KOPT-K1 (cell line): ENCODE data around the gene TECPR1.

Experiments
- H3K27ac ChIP-seq: fragments of 200-600 bp; sonication (generic); 2 replicates; pipeline ENCODE4 v1.5.1; 2016; ENCODE audit warnings: antibody characterized with exemption, mild to moderate bottlenecking, low read depth, low read length; ENCODE audit not compliant: poor library complexity, severe bottlenecking
- H3K36me3 ChIP-seq: fragments of 200-600 bp; sonication (generic); 2 replicates; pipeline ENCODE4 v1.5.1; 2017; ENCODE audit warnings: antibody characterized with exemption, mild to moderate bottlenecking, low read length, moderate library complexity; ENCODE audit not compliant: insufficient read depth
- H3K9me3 ChIP-seq: fragments of 200-600 bp; sonication (generic); 2 replicates; pipeline ENCODE4 v1.5.1; 2017; ENCODE audit warnings: antibody characterized with exemption, low read length, mild to moderate bottlenecking; ENCODE audit not compliant: insufficient read depth, poor library complexity, severe bottlenecking

The TECPR1 gene

GRCh38 chr7:98278408-98278807 is 26.4 kb upstream of the TECPR1 start:
- no peaks in the 10 kb centered on the region for H3K36me3 ChIP-seq
- H3K9me3 ChIP-seq, result no peaks in the 10 kb centered on the region
- H3K27ac ChIP-seq, result no peak overlapping the region

DNA sequence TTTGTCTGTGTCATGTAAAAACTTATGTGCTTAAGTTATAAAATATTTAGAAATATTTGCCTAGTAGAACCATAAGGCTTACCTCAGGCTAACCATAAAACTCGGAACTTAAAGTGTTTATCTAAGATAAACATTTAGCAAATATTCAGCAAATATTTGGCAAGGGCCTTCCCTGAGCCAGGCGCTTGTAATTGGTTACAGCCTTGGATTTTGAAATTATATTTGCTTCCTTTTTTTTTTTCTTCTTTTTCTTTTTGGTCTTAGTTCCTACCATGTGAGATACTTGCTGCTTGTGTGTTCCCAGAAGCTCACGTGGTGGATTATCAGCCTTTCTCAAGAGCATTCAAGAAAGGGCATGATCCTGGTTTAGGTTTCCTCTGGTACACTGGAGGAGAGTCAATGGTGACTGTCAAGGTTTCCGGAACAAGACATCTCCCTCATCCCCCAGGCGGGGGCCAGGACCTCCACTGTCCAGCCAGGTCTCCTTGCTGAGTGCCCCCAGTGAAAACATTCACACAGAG is 24.3 kb upstream of the TECPR1 start:
- H3K27ac ChIP-seq, result no peak overlapping the region
- no peaks in the 10 kb centered on the region for H3K36me3 ChIP-seq
- no peaks in the 10 kb centered on the region for H3K9me3 ChIP-seq

DNA sequence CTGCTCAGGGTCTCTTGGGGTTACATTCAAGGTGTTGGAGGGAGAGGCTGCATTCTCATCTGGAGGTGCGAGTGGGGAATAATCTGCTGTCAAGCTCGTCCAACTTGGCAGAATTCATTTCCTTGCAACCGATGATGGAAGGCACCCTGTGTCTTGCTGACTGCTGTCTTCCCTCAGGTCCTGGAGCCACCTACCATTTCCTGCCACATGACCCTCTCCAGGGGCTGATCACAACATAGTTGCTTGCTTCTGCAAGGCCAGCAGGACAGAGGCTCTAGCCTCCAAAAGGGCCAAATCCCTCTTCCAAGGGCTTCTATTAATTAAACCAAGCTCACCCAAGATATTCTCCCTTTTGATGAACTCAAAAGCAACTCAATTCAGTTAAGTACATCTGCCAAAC is 15.3 kb upstream of the TECPR1 start:
- no peaks in the 10 kb centered on the region; the same call in 1 of the 2 replicates for H3K36me3 ChIP-seq
- no peak overlapping the region for H3K27ac ChIP-seq

GRCh38 chr7:98266840-98267239 is 14.8 kb upstream of the TECPR1 start:
- peaks cover 2% of the 10 kb centered on the region for H3K9me3 ChIP-seq
- H3K27ac ChIP-seq, result no peak overlapping the region
- no peaks in the 10 kb centered on the region; the same call in 1 of the 2 replicates for H3K36me3 ChIP-seq

More for the DNA sequence above, 15.3 kb upstream of the TECPR1 start:
- H3K9me3 ChIP-seq, result no peaks in the 10 kb centered on the region

GRCh38 chr7:98265841-98266271 is 13.8 kb upstream of the TECPR1 start:
- Histone ChIP-seq H3K9me3 (peaks cover 10% of the 10 kb centered on the region), H3K36me3 (peaks cover 8% of the 10 kb centered on the region; the same call in 1 of the 2 replicates), H3K27ac (no peak overlapping the region)

DNA sequence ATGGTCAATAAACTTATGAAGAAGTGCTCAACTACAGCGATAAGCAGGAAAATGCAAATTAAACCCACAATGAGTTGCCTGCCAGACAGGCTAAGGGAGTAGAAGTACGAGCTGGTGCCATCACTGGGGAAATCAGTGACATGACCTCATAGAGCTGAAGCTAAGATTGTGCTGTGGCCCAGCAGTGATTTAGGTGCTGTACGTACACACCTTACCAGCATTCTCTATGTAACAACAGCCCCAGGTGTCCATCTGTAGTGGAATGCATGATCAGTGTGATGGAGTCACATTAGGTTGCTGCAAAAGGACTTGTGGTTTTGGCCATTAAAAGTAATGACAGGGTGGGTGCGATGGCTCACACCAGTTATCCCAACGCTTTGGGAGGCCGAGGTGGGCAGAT is 5.7 kb upstream of the TECPR1 start:
- peaks cover 35% of the 10 kb centered on the region for H3K36me3 ChIP-seq
- no peak overlapping the region for H3K27ac ChIP-seq
- H3K9me3 ChIP-seq, result peaks cover 10% of the 10 kb centered on the region

DNA sequence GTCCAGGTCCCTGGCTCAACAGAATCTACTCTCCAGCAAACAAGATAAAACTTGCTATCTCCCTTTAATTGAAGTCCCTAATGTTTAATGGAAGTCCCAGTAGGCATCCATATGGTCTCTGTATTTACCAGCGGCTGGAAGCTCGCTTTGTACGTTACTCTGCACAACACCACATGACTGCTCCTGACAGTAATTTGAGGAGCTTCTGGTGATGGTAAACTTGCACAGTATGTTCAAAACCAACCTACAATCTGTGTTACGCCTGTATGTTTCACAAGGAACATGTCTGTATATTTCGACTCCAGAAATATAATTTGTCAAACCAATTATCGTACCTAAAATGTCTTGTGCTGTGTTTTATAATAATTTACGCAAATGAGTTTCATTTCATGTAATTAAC is 4.4 kb upstream of the TECPR1 start:
- peaks cover 33% of the 10 kb centered on the region for H3K36me3 ChIP-seq
- peaks cover 4% of the 10 kb centered on the region for H3K9me3 ChIP-seq
- no peak overlapping the region for H3K27ac ChIP-seq

DNA sequence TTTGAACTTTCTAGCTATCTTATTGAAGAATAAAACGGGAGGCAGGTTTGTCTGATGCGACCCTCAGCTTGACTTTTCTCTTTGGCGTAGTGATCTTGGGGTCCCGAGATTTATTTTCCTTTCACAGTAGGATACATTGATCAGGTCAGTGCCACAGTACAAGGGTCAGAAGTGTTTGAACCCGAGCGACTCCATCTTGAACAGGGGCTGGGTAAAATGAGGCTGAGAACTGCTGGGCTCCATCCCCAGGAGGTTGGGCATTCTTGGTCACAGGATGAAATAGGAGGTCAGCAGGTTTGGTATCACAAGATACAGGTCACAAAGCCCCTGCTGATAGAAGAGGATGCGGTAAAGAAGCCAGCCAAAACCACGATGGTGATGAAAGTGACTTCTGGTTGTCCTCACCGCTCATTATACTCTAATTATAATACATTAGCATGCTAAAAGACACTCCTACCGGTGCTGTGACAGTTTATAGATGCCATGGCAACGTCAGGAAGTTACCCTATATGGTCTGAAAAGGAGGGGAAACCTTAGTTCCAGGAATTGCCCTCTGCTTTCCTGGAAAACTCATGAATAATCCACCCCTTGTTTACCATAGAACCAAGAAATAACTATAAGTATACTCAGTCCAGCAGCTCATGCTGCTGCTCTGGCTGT is 3.0 kb upstream of the TECPR1 start:
- Histone ChIP-seq H3K27ac (no peak overlapping the region), H3K36me3 (peaks cover 23% of the 10 kb centered on the region)

DNA sequence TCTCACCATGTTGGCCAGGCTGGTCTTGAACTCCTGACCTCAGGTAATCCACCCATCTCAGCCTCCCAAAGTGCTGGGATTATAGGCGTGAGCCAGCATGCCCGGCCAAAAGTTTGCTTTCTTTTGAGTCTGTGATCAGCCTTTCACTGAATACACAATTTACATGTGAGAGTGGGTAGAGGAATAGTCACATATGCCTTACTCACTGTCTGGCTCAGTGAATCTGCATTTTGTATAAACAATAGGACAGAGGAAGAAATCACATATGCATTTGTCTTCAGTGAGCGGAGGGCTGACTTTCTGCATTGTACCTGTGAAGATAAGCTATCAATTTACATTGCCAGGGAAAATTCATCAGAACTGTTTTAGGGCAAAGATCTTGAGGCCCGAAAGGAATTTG is 2.5 kb upstream of the TECPR1 start:
- no peaks in the 10 kb centered on the region for H3K9me3 ChIP-seq
- H3K36me3 ChIP-seq, result peaks cover 23% of the 10 kb centered on the region
- no peak overlapping the region for H3K27ac ChIP-seq

More for the DNA sequence above, 3.0 kb upstream of the TECPR1 start:
- no peaks in the 10 kb centered on the region for H3K9me3 ChIP-seq

- peak overlapping the region; percentile 67 for H3K27ac ChIP-seq
- no peaks in the 10 kb centered on the region for H3K9me3 ChIP-seq
- peaks cover 19% of the 10 kb centered on the region for H3K36me3 ChIP-seq
Observed at GRCh38 chr7:98252425-98253054, 508 bp upstream of the TECPR1 start.

DNA sequence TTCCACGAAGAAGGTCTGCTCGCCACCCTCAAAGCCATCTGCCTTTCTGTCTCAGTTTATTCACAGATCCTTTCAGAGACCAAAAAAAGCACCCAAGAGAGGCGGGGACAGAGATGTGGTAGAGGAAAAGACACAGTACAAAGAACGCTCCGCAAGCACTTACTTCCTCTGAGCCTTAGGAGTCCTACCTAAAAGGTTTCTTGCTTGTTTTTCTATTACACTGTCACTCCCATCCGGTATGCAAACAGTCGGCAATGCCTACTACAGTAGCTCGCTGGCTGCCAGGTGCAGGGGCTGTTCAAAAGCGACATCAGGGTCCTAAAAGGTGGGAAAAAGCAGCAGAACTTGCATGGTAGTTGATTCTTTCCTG is 816 bp downstream of the TECPR1 start:
- H3K36me3 ChIP-seq, result peaks cover 9% of the 10 kb centered on the region; the same call in 1 of the 2 replicates
- no peaks in the 10 kb centered on the region for H3K9me3 ChIP-seq
- H3K27ac ChIP-seq, result peak overlapping the region; percentile 67

GRCh38 chr7:98250789-98251188 is 1.2 kb downstream of the TECPR1 start:
- H3K36me3 ChIP-seq, result peaks cover 8% of the 10 kb centered on the region; the same call in 1 of the 2 replicates
- no peaks in the 10 kb centered on the region for H3K9me3 ChIP-seq
- H3K27ac ChIP-seq, result peak overlapping the region; percentile 67

DNA sequence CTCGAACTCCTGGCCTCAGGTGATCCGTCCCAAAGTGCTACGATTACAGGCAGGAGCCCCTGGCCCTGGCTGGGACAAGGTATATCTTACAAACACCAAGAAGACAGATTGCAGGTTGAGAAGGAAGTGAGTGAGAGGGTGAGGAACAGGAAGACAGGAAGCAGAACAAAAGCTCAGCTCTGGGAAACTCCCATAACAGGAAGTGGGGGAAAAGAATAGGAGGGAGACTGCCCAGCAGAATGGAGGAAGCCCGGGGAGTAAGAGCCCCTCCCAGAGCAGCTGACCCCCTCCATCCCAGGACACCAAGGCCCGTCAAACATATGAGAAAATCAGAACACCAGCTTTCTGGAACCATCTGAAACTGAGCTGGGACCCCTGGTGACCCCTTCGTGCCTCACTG is 2.9 kb downstream of the TECPR1 start:
- Histone ChIP-seq H3K36me3 (peaks cover 3% of the 10 kb centered on the region; the same call in 1 of the 2 replicates), H3K9me3 (no peaks in the 10 kb centered on the region), H3K27ac (no peak overlapping the region)

DNA sequence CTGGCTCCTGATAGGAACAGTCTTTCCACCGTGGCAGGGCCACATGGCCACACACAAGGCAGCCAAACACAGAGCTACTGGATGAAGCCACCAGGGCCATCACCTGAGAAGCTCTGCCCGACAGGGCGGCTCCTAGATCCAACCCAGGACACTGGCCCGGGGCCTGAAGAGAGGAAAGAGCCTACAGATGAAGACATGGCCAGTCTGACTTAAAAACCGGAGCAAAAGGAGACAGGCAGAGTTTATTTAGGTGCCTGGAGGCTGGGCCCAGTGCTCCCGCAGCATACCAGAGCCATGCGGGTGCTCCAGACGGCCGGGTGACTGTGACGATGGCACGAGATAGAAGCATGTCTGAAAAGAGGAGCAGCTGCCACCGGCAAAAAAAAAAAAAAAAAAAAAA is 3.9 kb downstream of the TECPR1 start:
- no peaks in the 10 kb centered on the region for H3K9me3 ChIP-seq
- no peak overlapping the region for H3K27ac ChIP-seq
- peaks cover 5% of the 10 kb centered on the region; the same call in 1 of the 2 replicates for H3K36me3 ChIP-seq

- Histone ChIP-seq H3K27ac (no peak overlapping the region), H3K36me3 (peaks cover 10% of the 10 kb centered on the region; the same call in 1 of the 2 replicates)
Observed at GRCh38 chr7:98244871-98245270, 7.2 kb downstream of the TECPR1 start.

More at GRCh38 chr7:98244871-98245270, 7.2 kb downstream of the TECPR1 start:
- no peaks in the 10 kb centered on the region for H3K9me3 ChIP-seq
